ENCODE data around the gene MYT1. TPM values are rescaled to one million over a fixed set of nuclear protein-coding genes. Genes with fewer than 3 reads are reported as not detected.
A peak's percentile ranks its signal among the peaks of the same experiment; 100 is the strongest.

The MYT1 gene
- total and polyA plus RNA-seq, 2 of the 13 experiments (the other 11 are each of a cell fraction or from before 2014, with no cell fraction given): 0.58 to 2.5 TPM

GRCh38 chr20:64162239-64162910, 1.9 kb upstream of the MYT1 start (continued):
- peak; percentile 11 for TF ChIP-seq ZNF781 (CRISPR knock-in tag; IDR thresholded peaks at IDR 0.05; ENCODE audit: borderline replicate concordance, not compliant biosample characterization)
- peak; percentile 13; the same call in 1 of the 2 replicates for TF ChIP-seq HOXA9 (CRISPR knock-in tag; IDR thresholded peaks at IDR 0.05; ENCODE audit: borderline replicate concordance)
- 0 out of 2 replicates have a peak, but pooled peaks have one; percentile 5 for TF ChIP-seq ZFP36L1 (CRISPR knock-in tag; IDR thresholded peaks at IDR 0.05)
- 0 out of 2 replicates have a peak, but pooled peaks have one; percentile 9 for TF ChIP-seq NRL (CRISPR knock-in tag; IDR thresholded peaks at IDR 0.05; ENCODE audit: borderline replicate concordance)
- TF ChIP-seq ZNF749 (CRISPR knock-in tag; IDR thresholded peaks at IDR 0.05; ENCODE audit: borderline replicate concordance): peak; percentile 8; the same call in 1 of the 2 replicates
- peak; percentile 98 for TF ChIP-seq EZH2 (conservative IDR thresholded peaks at IDR 0.05; ENCODE audit: low read depth, low read length)
- no peak for TF ChIP-seq SMAD9 (CRISPR knock-in tag; IDR thresholded peaks at IDR 0.05)
- TF ChIP-seq GPN1 (CRISPR knock-in tag; IDR thresholded peaks at IDR 0.05; ENCODE audit: borderline replicate concordance): no peak
- peak; percentile 2; the same call in 1 of the 2 replicates for TF ChIP-seq SNAPC4 (CRISPR knock-in tag; IDR thresholded peaks at IDR 0.05)
- TF ChIP-seq TMF1 (CRISPR knock-in tag; IDR thresholded peaks at IDR 0.05; ENCODE audit: low read depth): no peak
- 0 out of 2 replicates have a peak, but pooled peaks have one; percentile 2 for TF ChIP-seq ZNF770 (CRISPR knock-in tag; IDR thresholded peaks at IDR 0.05)
- peak; percentile 12; the same call in 1 of the 2 replicates for TF ChIP-seq HOXA7 (CRISPR knock-in tag; IDR thresholded peaks at IDR 0.05)
- TF ChIP-seq ZNF17 (CRISPR knock-in tag; IDR thresholded peaks at IDR 0.05): peak; percentile 18; the same call in 1 of the 2 replicates
- peak; percentile 11; the same call in 1 of the 2 replicates for TF ChIP-seq ZNF33B (CRISPR knock-in tag; IDR thresholded peaks at IDR 0.05)
- peak; percentile 7; the same call in 1 of the 2 replicates for TF ChIP-seq CENPT (CRISPR knock-in tag; IDR thresholded peaks at IDR 0.05; ENCODE audit: low read depth)
- TF ChIP-seq REL (CRISPR knock-in tag; conservative IDR thresholded peaks at IDR 0.05): 0 out of 2 replicates have a peak, but pooled peaks have one; percentile 0
- TF ChIP-seq SRSF4 (IDR thresholded peaks at IDR 0.05; ENCODE audit: low read depth, low read length, poor library complexity, severe bottlenecking): no peak

Data from HepG2 (cell line).